Measurements from ENCODE around the gene PAK6. TPM values are rescaled to one million over a fixed set of nuclear protein-coding genes. Genes with fewer than 3 reads are reported as not detected.

PAK6 gene
- total RNA-seq, 1 donor from 2014 or later = 13.2 TPM

DNA sequence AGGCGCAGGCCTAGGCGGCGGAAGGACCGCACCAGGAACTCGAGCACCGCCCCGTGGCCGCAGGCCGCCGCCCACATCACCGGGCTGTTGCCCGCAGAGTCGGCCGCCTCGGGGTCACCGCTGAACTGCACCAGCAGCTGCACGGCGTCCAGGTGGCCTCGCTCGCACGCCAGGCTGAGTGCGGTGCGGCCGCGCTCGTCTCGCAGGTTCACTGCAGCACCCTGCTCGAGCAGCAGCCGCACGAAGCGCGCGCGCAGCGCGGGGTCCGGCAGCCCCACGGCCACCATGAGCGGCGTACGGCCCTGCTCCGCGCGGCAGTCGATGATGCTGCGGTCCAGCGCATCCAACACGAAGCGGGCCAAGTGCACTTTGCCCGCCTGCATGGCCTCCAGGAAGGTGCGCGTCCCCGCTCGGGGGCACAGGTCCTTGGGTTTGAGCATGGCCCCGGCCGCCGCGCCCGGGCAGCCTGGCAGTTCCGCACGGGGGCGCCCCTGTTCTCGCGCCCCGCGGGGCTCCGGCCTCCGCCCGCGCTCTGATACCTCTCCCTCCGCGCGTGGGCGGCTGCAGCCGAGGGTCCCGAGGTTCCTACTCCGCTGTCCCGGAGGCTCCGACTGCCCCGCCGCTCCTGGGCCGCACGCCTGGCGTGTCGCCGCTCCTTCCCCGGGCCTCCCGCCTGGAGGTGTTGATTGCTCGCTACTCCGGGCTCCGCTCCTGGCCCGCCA is 43.4 kb downstream of the PAK6 start:
- Mint-ChIP-seq H3K9me3 (ENCODE audit: low read depth) (no peaks in the 10 kb centered on the region), H3K36me3 (ENCODE audit: insufficient read depth) (no peaks in the 10 kb centered on the region), H3K27me3 (peaks cover 69% of the 10 kb centered on the region), H3K4me3 (ENCODE audit: low read depth) (no peak overlapping the region), H3K27ac (no peak overlapping the region), H3K4me1 (ENCODE audit: low read depth) (peaks cover 12% of the 10 kb centered on the region)
- TF ChIP-seq, protein P1, sequence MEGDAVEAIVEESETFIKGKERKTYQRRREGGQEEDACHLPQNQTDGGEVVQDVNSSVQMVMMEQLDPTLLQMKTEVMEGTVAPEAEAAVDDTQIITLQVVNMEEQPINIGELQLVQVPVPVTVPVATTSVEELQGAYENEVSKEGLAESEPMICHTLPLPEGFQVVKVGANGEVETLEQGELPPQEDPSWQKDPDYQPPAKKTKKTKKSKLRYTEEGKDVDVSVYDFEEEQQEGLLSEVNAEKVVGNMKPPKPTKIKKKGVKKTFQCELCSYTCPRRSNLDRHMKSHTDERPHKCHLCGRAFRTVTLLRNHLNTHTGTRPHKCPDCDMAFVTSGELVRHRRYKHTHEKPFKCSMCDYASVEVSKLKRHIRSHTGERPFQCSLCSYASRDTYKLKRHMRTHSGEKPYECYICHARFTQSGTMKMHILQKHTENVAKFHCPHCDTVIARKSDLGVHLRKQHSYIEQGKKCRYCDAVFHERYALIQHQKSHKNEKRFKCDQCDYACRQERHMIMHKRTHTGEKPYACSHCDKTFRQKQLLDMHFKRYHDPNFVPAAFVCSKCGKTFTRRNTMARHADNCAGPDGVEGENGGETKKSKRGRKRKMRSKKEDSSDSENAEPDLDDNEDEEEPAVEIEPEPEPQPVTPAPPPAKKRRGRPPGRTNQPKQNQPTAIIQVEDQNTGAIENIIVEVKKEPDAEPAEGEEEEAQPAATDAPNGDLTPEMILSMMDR (IDR thresholded peaks at IDR 0.05; ENCODE audit: unreplicated experiment) = peak; percentile 39
- DNase-seq (ENCODE audit: low spot score, unreplicated experiment) = peak; percentile 62

DNA sequence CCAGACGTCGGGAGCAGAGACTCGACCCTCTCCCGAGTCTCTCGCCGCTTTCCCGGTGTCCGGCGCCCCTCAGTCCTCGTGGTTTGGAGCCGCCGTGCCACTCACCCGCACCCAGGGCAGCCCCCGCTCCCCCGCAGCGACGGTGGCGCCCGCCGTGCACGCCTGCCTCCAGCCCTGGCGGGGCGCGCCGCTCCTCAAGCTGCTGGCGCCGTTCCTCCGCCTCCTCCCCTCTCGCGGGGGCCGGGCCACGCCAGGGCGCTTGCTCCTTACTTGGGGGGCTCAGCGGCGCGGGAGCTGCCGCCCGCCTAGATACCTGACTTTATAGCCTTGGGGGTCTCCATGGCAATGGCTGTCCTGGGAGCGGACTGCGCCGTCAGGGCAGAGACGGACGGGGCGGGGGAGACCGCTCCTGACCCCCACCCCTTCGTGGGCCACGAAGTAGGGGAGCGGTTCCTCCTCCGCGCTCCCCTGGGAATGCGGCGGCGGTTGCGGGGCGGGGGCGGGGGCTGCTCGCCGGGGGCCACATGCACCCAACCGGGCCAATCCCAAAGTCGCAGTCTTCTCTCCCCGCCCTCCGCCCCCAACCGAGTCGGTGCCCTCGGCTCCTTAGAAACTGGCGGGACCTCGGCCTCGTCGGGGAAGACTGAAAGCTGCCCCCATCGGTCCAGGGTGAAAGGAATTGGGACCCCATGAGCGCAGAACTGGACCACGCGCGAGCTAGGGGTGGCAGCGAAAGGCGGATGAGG is 44.2 kb downstream of the PAK6 start, which contains the start of gene ANKRD63:
ANKRD63 (minus strand) TSS at position 196 of the 746 bp plus-strand sequence. CDS start 478 bp downstream, outside the sequence.
- Mint-ChIP-seq H3K36me3 (ENCODE audit: insufficient read depth) (no peaks in the 10 kb centered on the region), H3K9me3 (ENCODE audit: low read depth) (no peaks in the 10 kb centered on the region), H3K27ac (no peak within 1 kb of the TSS), H3K4me3 (ENCODE audit: low read depth) (peak within 1 kb of the TSS; percentile 44), H3K4me1 (ENCODE audit: low read depth) (peaks cover 12% of the 10 kb centered on the region), H3K27me3 (peaks cover 74% of the 10 kb centered on the region)
- TF ChIP-seq, protein P1 (IDR thresholded peaks at IDR 0.05; ENCODE audit: unreplicated experiment) = no peak
- DNase-seq (ENCODE audit: low spot score, unreplicated experiment) = no peak

DNA sequence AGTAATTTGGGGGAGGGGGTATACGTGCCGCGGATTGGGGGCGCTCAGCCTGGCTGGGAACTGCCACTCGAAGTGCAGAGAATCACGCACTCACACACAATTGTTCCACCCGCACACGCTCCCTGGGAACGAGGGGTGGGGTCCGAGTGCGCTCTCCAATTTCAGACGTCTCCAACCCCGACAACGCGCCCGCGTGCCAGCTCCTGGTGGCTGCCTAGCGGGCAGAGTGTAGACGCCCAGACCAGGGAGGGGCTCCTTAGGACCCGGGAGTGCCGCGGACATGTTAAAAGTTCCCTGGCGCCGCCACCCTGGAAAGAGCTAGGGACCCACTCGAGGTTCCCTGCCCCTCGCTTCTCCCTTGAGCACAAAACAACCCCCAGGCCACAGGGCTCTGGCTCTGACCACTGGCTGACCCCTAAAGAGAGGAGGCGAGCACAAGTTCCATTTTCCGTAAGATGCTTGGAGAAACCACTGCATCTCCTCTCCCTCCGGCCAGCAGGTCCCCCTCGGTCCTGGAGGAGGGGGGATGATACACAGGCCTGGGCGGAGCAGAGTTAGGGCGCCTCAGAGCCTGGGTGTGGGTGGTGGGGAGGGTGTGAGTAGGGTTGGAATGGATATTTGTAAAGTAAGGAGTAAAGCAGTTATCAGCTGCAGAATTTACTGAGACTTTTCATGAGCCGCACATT is 44.9 kb downstream of the PAK6 start:
- peaks cover 6% of the 10 kb centered on the region for H3K4me1 Mint-ChIP-seq (ENCODE audit: low read depth)
- peaks cover 73% of the 10 kb centered on the region for H3K27me3 Mint-ChIP-seq
- TF ChIP-seq, protein P1 (IDR thresholded peaks at IDR 0.05; ENCODE audit: unreplicated experiment) = no peak
- no peaks in the 10 kb centered on the region for H3K36me3 Mint-ChIP-seq (ENCODE audit: insufficient read depth)
- H3K27ac Mint-ChIP-seq = no peak overlapping the region
- no peaks in the 10 kb centered on the region for H3K9me3 Mint-ChIP-seq (ENCODE audit: low read depth)
- peak overlapping the region; percentile 44 for H3K4me3 Mint-ChIP-seq (ENCODE audit: low read depth)
- no peak for DNase-seq (ENCODE audit: low spot score, unreplicated experiment)

DNA sequence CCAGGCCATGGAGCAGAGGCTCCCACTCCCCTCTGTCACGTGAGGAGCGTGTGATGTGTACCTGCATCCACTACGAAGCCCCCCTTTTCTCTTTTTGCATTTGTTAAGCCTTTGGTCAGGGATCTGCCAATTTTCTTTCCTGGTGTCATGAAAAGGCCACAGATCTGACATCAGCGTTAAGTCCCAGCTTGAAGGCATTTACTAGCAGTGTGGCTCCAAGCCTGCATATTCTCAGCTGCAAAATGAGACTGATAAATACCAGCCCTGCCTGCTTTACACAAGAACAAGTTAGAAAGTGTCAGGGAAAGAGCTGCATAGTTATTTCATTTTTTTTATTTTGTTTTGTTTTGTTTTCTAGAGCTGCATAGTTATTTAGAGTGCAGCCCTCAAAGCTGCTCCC is 46.3 kb downstream of the PAK6 start:
- TF ChIP-seq, protein P1 (IDR thresholded peaks at IDR 0.05; ENCODE audit: unreplicated experiment) = no peak
- H3K4me3 Mint-ChIP-seq (ENCODE audit: low read depth) = no peak overlapping the region
- H3K27ac Mint-ChIP-seq = no peak overlapping the region
- peaks cover 77% of the 10 kb centered on the region for H3K27me3 Mint-ChIP-seq
- H3K9me3 Mint-ChIP-seq (ENCODE audit: low read depth) = no peaks in the 10 kb centered on the region
- no peaks in the 10 kb centered on the region for H3K4me1 Mint-ChIP-seq (ENCODE audit: low read depth)
- no peak for DNase-seq (ENCODE audit: low spot score, unreplicated experiment)
- no peaks in the 10 kb centered on the region for H3K36me3 Mint-ChIP-seq (ENCODE audit: insufficient read depth)

DNA sequence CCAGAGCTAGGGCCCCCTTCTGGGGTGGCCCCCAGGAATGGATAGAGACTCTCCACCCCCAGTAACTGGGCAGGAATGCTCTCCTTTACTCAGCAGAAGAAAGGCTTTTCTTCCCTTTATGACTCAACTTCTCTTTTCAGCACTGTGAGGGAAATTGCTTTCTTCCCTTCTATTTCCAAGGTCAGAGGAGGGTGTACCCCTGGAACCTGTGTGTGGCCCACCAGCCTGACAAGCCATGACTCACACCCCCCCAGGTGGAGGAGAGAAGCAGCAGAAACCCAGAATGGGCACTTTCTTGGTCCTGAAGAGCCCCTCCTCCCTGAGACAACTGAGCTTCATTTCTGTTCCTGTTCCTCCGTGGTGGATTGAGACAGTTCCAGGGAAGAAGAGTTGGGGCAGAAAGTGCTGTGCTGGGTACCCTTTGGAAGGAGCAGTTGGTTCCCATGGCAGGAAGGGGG is 46.7 kb downstream of the PAK6 start:
- Mint-ChIP-seq H3K9me3 (ENCODE audit: low read depth) (no peaks in the 10 kb centered on the region), H3K4me1 (ENCODE audit: low read depth) (peaks cover under 1% of the 10 kb centered on the region), H3K27ac (no peak overlapping the region), H3K4me3 (ENCODE audit: low read depth) (no peak overlapping the region), H3K36me3 (ENCODE audit: insufficient read depth) (no peaks in the 10 kb centered on the region), H3K27me3 (peaks cover 77% of the 10 kb centered on the region)
- TF ChIP-seq, protein P1 (IDR thresholded peaks at IDR 0.05; ENCODE audit: unreplicated experiment) = no peak
- DNase-seq (ENCODE audit: low spot score, unreplicated experiment) = no peak

All from progenitor cell of endocrine pancreas (in vitro differentiated cells).